HepG2 (cell line): ENCODE results near the gene CPLANE1. TPM values are rescaled to one million over a fixed set of nuclear protein-coding genes. Genes with fewer than 3 reads are reported as not detected.
A peak's percentile ranks its signal among the peaks of the same experiment; 100 is the strongest.

Experiments used
- FOXA3 ChIP-seq: IDR thresholded peaks from 2 replicates; pipeline ENCODE4 v1.6.1; 2016; ENCODE audit warnings: missing genetic modification reagents, missing compliant biosample characterization
- FOXJ3 ChIP-seq: sonication (generic); formaldehyde crosslinking; IDR thresholded peaks from 2 replicates; pipeline ENCODE4 v1.4.0; 2020; ENCODE audit warnings: missing genetic modification reagents, mild to moderate bottlenecking, borderline replicate concordance
- FOXP1 ChIP-seq, 2 experiments: fragments of 450-650 bp in 1 of 2; IDR thresholded peaks; 2 replicates each; pipeline ENCODE4 v1.6.1; 2017 to 2018; ENCODE audit warnings: antibody characterized with exemption in 1 of 2
- HDAC2 ChIP-seq: sonication (generic); formaldehyde crosslinking; IDR thresholded peaks from 2 replicates; pipeline ENCODE4 v1.4.0; 2020; ENCODE audit warnings: missing genetic modification reagents
- MIXL1 ChIP-seq: IDR thresholded peaks from 2 replicates; pipeline ENCODE4 v1.6.1; 2016
- MXI1 ChIP-seq: IDR thresholded peaks from 3 replicates; pipeline ENCODE4 v1.6.1; 2012; ENCODE audit warnings: low read depth, low read length, inconsistent platforms, borderline replicate concordance
- NR2F2 ChIP-seq: IDR thresholded peaks from 2 replicates; pipeline ENCODE4 v1.6.1; 2012; ENCODE audit warnings: low read depth, inconsistent platforms, borderline replicate concordance
- PITX1 ChIP-seq: sonication (generic); formaldehyde crosslinking; IDR thresholded peaks from 2 replicates; pipeline ENCODE4 v1.5.1; 2020; ENCODE audit warnings: mild to moderate bottlenecking, missing genetic modification reagents
- TBX3 ChIP-seq: fragments of 450-650 bp; IDR thresholded peaks from 2 replicates; pipeline ENCODE4 v1.6.1; 2017; ENCODE audit warnings: antibody characterized with exemption, mild to moderate bottlenecking, inconsistent platforms, borderline replicate concordance
- ZNF264 ChIP-seq: sonication (generic); formaldehyde crosslinking; IDR thresholded peaks from 2 replicates; pipeline ENCODE4 v1.4.0; 2020; ENCODE audit warnings: missing genetic modification reagents
- ZNF337 ChIP-seq: sonication (generic); formaldehyde crosslinking; IDR thresholded peaks from 2 replicates; pipeline ENCODE4 v1.5.1; 2020; ENCODE audit warnings: missing genetic modification reagents, low read depth, mild to moderate bottlenecking, borderline replicate concordance
- polyA plus RNA-seq, 8 experiments: library from polyadenylated mRNA; depleted of rRNA in 3 of 8; stranded (reverse) in 7 of 8; unstranded in 1 of 8; fragments of >200 nt; fragmentation: Illumina TruSeq in 4 of 8; extraction: Trizol in 4 of 8; gene quantifications; 2 replicates each; pipeline versions ENCODE4 v1.2.1 to v1.2.3, GENCODE V29; 2011 to 2016; ENCODE audit warnings: low read depth in 4 of 8, missing spikeins in 1 of 8, mixed read lengths in 1 of 8; ENCODE audit not compliant: insufficient read depth in 1 of 8
- total RNA-seq, 5 experiments: library from RNA; depleted of rRNA; stranded (reverse); fragments of >200 nt; fragmentation: Illumina TruSeq; extraction: Trizol; gene quantifications; 2 replicates each; pipeline ENCODE4 v1.2.3, GENCODE V29; 2016; ENCODE audit warnings: low read depth in 1 of 5
- TF ChIP-seq, protein P1 (sequence below): sonication (generic); formaldehyde crosslinking; IDR thresholded peaks from 2 replicates; pipeline ENCODE4 v1.4.0; 2020; ENCODE audit warnings: missing genetic modification reagents
- TF ChIP-seq, protein P2 (sequence below): sonication (generic); formaldehyde crosslinking; IDR thresholded peaks from 2 replicates; pipeline ENCODE4 v1.4.0; 2020; ENCODE audit warnings: missing genetic modification reagents
- TF ChIP-seq, protein P3 (sequence below): IDR thresholded peaks from 2 replicates; pipeline ENCODE4 v1.6.1; 2016; ENCODE audit warnings: low read depth, missing genetic modification reagents, missing compliant biosample characterization

The CPLANE1 gene
- total and polyA plus RNA-seq, 2 of the 13 experiments (the other 11 are each of a cell fraction or from before 2014, with no cell fraction given): 6.3 to 9.9 TPM

DNA sequence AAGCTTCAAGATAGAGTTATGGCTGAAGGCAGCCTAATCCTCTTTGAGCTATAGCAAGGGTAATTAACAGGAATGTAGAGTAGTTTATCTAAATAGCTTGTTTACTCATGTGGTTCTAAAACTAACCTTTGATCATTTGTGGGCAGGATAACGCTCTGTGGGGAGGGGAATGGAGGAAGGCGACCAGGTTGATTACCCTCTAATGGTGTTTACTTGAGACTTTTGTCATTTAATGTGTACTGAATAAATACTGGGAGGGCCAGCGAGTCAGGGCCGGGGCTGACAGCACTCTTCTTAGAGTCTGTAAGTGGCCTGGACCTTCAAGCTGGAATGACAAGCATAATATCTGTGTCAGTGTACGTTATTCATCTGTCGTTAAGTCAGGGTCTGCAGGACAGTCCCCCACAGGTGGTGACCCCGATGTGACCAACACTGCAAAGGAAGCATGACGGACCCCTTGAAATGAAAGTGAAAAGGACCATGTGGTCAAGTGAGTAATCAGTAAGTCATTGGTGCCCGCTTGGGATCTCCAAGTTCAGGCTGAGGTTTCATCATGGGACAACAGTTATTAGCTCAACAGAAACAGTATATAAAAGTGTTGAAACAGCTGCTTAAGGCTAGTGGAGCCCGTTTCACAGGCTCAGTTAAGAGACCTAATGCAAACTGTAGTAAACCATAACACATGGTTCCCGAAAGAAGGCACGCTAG, 162.6 kb downstream of the CPLANE1 start (continued):
- TF ChIP-seq, protein P1, sequence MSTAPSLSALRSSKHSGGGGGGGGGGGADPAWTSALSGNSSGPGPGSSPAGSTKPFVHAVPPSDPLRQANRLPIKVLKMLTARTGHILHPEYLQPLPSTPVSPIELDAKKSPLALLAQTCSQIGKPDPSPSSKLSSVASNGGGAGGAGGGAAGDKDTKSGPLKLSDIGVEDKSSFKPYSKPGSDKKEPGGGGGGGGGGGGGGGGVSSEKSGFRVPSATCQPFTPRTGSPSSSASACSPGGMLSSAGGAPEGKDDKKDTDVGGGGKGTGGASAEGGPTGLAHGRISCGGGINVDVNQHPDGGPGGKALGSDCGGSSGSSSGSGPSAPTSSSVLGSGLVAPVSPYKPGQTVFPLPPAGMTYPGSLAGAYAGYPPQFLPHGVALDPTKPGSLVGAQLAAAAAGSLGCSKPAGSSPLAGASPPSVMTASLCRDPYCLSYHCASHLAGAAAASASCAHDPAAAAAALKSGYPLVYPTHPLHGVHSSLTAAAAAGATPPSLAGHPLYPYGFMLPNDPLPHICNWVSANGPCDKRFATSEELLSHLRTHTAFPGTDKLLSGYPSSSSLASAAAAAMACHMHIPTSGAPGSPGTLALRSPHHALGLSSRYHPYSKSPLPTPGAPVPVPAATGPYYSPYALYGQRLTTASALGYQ (CRISPR knock-in tag): peak; percentile 90
- TF ChIP-seq HDAC2 (CRISPR knock-in tag) (0 out of 2 replicates have a peak, but pooled peaks have one; percentile 21), ZNF264 (0 out of 2 replicates have a peak, but pooled peaks have one; percentile 26), FOXA3 (CRISPR knock-in tag) (peak; percentile 73), FOXP1 (IDR thresholded peaks at IDR 0.05) (peak; percentile 65), FOXP1 (CRISPR knock-in tag; IDR thresholded peaks at IDR 0.05) (peak; percentile 76), MXI1 (no peak), PITX1 (peak; percentile 74), NR2F2 (peak; percentile 70), FOXJ3 (CRISPR knock-in tag) (0 out of 2 replicates have a peak, but pooled peaks have one; percentile 33), TBX3 (peak; percentile 94), MIXL1 (CRISPR knock-in tag) (peak; percentile 58; the same call in 1 of the 2 replicates), ZNF337 (CRISPR knock-in tag) (no peak)
- TF ChIP-seq, protein P2, sequence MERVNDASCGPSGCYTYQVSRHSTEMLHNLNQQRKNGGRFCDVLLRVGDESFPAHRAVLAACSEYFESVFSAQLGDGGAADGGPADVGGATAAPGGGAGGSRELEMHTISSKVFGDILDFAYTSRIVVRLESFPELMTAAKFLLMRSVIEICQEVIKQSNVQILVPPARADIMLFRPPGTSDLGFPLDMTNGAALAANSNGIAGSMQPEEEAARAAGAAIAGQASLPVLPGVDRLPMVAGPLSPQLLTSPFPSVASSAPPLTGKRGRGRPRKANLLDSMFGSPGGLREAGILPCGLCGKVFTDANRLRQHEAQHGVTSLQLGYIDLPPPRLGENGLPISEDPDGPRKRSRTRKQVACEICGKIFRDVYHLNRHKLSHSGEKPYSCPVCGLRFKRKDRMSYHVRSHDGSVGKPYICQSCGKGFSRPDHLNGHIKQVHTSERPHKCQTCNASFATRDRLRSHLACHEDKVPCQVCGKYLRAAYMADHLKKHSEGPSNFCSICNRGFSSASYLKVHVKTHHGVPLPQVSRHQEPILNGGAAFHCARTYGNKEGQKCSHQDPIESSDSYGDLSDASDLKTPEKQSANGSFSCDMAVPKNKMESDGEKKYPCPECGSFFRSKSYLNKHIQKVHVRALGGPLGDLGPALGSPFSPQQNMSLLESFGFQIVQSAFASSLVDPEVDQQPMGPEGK (CRISPR knock-in tag): 0 out of 2 replicates have a peak, but pooled peaks have one; percentile 13
- TF ChIP-seq, protein P3, sequence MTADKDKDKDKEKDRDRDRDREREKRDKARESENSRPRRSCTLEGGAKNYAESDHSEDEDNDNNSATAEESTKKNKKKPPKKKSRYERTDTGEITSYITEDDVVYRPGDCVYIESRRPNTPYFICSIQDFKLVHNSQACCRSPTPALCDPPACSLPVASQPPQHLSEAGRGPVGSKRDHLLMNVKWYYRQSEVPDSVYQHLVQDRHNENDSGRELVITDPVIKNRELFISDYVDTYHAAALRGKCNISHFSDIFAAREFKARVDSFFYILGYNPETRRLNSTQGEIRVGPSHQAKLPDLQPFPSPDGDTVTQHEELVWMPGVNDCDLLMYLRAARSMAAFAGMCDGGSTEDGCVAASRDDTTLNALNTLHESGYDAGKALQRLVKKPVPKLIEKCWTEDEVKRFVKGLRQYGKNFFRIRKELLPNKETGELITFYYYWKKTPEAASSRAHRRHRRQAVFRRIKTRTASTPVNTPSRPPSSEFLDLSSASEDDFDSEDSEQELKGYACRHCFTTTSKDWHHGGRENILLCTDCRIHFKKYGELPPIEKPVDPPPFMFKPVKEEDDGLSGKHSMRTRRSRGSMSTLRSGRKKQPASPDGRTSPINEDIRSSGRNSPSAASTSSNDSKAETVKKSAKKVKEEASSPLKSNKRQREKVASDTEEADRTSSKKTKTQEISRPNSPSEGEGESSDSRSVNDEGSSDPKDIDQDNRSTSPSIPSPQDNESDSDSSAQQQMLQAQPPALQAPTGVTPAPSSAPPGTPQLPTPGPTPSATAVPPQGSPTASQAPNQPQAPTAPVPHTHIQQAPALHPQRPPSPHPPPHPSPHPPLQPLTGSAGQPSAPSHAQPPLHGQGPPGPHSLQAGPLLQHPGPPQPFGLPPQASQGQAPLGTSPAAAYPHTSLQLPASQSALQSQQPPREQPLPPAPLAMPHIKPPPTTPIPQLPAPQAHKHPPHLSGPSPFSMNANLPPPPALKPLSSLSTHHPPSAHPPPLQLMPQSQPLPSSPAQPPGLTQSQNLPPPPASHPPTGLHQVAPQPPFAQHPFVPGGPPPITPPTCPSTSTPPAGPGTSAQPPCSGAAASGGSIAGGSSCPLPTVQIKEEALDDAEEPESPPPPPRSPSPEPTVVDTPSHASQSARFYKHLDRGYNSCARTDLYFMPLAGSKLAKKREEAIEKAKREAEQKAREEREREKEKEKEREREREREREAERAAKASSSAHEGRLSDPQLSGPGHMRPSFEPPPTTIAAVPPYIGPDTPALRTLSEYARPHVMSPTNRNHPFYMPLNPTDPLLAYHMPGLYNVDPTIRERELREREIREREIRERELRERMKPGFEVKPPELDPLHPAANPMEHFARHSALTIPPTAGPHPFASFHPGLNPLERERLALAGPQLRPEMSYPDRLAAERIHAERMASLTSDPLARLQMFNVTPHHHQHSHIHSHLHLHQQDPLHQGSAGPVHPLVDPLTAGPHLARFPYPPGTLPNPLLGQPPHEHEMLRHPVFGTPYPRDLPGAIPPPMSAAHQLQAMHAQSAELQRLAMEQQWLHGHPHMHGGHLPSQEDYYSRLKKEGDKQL (CRISPR knock-in tag): peak; percentile 95
